Ishikawa (cell line): ENCODE measurements around the gene CYP4X1.
A peak's percentile ranks its signal among the peaks of the same experiment; 100 is the strongest.

Source experiments
- CEBPB ChIP-seq: IDR thresholded peaks from 2 replicates; pipeline ENCODE4 v1.6.1; 2012
- CREB1 ChIP-seq: IDR thresholded peaks from 2 replicates; pipeline ENCODE4 v1.6.1; 2012; ENCODE audit warnings: low read depth
- EGR1 ChIP-seq: IDR thresholded peaks from 2 replicates; pipeline ENCODE4 v1.6.1; 2012
- EP300 ChIP-seq: IDR thresholded peaks from 2 replicates; pipeline ENCODE4 v1.6.1; 2012; ENCODE audit warnings: borderline replicate concordance
- FOXM1 ChIP-seq: IDR thresholded peaks from 2 replicates; pipeline ENCODE4 v1.6.1; 2012; ENCODE audit warnings: low read depth, borderline replicate concordance
- RAD21 ChIP-seq: IDR thresholded peaks from 2 replicates; pipeline ENCODE4 v1.6.1; 2012; ENCODE audit warnings: low read depth
- REST ChIP-seq: IDR thresholded peaks from 2 replicates; pipeline ENCODE4 v1.6.1; 2012; ENCODE audit warnings: low read depth, mild to moderate bottlenecking
- TAF1 ChIP-seq: IDR thresholded peaks from 2 replicates; pipeline ENCODE4 v1.6.1; 2012; ENCODE audit warnings: low read depth, mild to moderate bottlenecking
- TEAD4 ChIP-seq: IDR thresholded peaks from 2 replicates; pipeline ENCODE4 v1.6.1; 2012
- USF1 ChIP-seq: IDR thresholded peaks from 2 replicates; pipeline ENCODE4 v1.6.1; 2012
- YY1 ChIP-seq: IDR thresholded peaks from 2 replicates; pipeline ENCODE4 v1.6.1; 2012; ENCODE audit warnings: low read depth
- ZBTB7A ChIP-seq: IDR thresholded peaks from 2 replicates; pipeline ENCODE4 v1.6.1; 2012; ENCODE audit warnings: low read depth

- TF ChIP-seq ZBTB7A = no peak
- no peak for TF ChIP-seq TEAD4
- TF ChIP-seq RAD21 = peak; percentile 63
- no peak for TF ChIP-seq EP300
- no peak for TF ChIP-seq CREB1
- no peak for TF ChIP-seq CEBPB
- TF ChIP-seq EGR1 = no peak
- TF ChIP-seq REST = no peak
- TF ChIP-seq YY1 = no peak
- no peak for TF ChIP-seq TAF1
- no peak for TF ChIP-seq FOXM1
- TF ChIP-seq USF1 = no peak
These were observed 32.2 kb upstream of the CYP4X1 start for GRCh38 chr1:46991083-46991923.
